ENCODE measurements around the gene SLC16A8. TPM values are rescaled to one million over a fixed set of nuclear protein-coding genes. Genes with fewer than 3 reads are reported as not detected.
A peak's percentile ranks its signal among the peaks of the same experiment; 100 is the strongest.

Gene SLC16A8
- total and polyA plus RNA-seq, 10 of the 15 experiments (the other 5 are each of a cell fraction or from before 2014, with no cell fraction given) = not detected

DNA sequence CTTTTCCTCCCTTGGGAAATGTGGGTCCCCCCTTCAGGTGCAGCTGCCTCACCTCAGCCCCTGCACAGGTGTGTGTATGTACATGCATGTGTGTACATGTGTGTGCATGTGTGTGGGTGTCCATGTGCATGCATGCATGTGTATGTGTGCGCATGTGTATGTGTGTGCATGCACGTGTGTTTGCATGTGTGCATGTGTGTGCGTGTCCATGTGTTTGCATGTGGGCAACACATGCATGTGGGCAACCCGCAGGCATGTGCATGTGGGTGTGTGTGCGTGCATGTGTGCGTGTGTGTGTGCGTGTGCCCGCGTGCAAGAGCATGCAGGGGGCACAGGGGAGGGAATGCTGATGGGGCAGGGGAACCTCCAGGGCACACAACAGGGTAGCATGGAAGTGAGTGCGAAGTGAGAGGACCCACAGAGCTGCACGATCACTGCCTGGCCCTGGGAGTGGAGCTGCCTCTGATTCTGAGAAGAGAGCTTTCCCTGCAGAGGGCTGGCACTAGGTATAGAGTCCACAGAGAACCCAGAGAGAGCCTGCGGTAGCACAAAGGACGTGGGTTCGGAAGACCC, 41.1 kb upstream of the SLC16A8 start (continued):
- TF ChIP-seq, protein P1, sequence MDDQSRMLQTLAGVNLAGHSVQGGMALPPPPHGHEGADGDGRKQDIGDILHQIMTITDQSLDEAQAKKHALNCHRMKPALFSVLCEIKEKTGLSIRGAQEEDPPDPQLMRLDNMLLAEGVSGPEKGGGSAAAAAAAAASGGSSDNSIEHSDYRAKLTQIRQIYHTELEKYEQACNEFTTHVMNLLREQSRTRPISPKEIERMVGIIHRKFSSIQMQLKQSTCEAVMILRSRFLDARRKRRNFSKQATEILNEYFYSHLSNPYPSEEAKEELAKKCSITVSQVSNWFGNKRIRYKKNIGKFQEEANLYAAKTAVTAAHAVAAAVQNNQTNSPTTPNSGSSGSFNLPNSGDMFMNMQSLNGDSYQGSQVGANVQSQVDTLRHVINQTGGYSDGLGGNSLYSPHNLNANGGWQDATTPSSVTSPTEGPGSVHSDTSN (IDR thresholded peaks at IDR 0.05; ENCODE audit: insufficient replicate concordance, low read depth, low read length) = peak; percentile 27
- no peak for TF ChIP-seq STAT1 (conservative IDR thresholded peaks at IDR 0.05)

DNA sequence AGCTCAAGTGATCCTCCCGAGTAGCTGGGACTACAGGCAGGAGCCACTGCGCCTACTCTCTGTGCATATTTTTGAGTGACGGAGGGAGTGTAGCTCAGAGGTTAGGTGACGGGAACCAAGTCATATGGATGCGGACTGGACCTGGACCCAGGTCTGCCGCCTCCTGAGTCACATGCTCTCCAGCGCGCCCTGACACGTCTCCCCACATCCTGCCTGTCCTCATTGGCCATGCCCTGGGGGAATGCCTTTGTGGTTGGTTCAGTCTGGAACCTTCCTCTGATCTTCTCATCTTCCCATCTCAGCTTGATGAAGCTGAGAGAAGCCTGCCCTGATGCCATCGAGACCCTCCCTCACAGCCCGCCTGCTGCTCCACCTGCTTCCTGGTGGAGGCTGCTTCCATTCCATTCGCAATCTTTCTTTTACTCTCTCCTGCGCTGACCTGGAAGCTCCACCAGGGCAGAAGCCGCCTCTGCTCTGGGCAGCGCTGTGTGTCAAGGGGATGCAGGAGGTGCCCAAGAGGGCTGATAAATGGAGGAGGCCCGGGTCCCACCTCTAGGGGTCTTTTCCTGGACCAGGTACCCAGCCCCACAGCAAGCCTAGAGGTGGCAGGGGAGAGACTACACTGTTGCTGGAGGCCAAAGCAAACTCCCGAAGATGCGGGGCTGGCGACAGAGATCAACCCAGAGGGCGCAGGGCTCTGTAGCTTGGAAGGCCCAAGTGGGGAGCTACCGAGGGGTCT, 40.4 kb upstream of the SLC16A8 start:
- in situ Hi-C loops (cut with MboI) = no loop called here
- Histone ChIP-seq H3K4me1 (ENCODE audit: control insufficient read depth, insufficient read depth, low read length) (no peaks in the 10 kb centered on the region), H3K4me2 (ENCODE audit: control insufficient read depth, insufficient read depth) (no peak overlapping the region), H3K9ac (ENCODE audit: control insufficient read depth, insufficient read depth, low read length) (no peak overlapping the region), H3K36me3 (ENCODE audit: control insufficient read depth in 2 of 2, insufficient read depth in 2 of 2, low read length in 1 of 2) (no peaks in the 10 kb centered on the region; a peak in 2 of 4 replicates), H3K27me3 (replicated peaks in 1 of 2; ENCODE audit: control insufficient read depth in 2 of 2, insufficient read depth in 2 of 2, low read length in 1 of 2) (no peaks in the 10 kb centered on the region), H2AFZ (ENCODE audit: control insufficient read depth, low read depth, low read length) (no peak overlapping the region), H4K20me1 (ENCODE audit: control insufficient read depth, insufficient read depth) (no peaks in the 10 kb centered on the region), H3K4me3 (no peak overlapping the region), H3K79me2 (ENCODE audit: control insufficient read depth, insufficient read depth, low read length) (no peaks in the 10 kb centered on the region), H3K9me3 (replicated peaks; ENCODE audit: control insufficient read depth, insufficient read depth, low read length) (no peaks in the 10 kb centered on the region), H3K27ac (ENCODE audit: control insufficient read depth, insufficient read depth) (no peak overlapping the region)
- FAIRE-seq = no peak
- ChIA-PET SMC1A (ENCODE audit: uncharacterized antibody, unreplicated experiment) (no interaction called here), POLR2A (interaction anchor here (0.6 kb wide), 1 partner anchor 74 kb away, joined by 4 read pairs; no protein-coding TSS in a partner anchor), RAD21 (ENCODE audit: unreplicated experiment) (no interaction called here), CTCF (interaction anchor here (1.3 to 1.4 kb wide), 2 partner anchors 10 to 12 kb away, joined by 4 read pairs; no protein-coding TSS in a partner anchor)
- intact Hi-C loops (cut with micrococcal nuclease; ENCODE audit: unreplicated experiment) = no loop called here
- no peak for ATAC-seq
- DNase-seq (ENCODE audit: low read depth, low spot score) = no peak
- 93% methylated on average over 21 of the region's 21 CpGs for WGBS (ENCODE audit: insufficient coverage, insufficient replicate concordance, low lambda C conversion rate, missing lambda C conversion rate)
- BruUV-seq (replicated peaks) = no TSS peak
- TF ChIP-seq HDGF (IDR thresholded peaks at IDR 0.05) (no peak), CHD2 (IDR thresholded peaks at IDR 0.05; ENCODE audit: borderline replicate concordance, low read depth, low read length) (no peak), HDAC2 (IDR thresholded peaks at IDR 0.05) (no peak), SMAD1 (IDR thresholded peaks at IDR 0.05; ENCODE audit: low read depth, partially characterized antibody) (no peak), SKIL (IDR thresholded peaks at IDR 0.05; ENCODE audit: low read depth, poor library complexity, severe bottlenecking) (no peak), ZSCAN29 (IDR thresholded peaks at IDR 0.05) (no peak), ELK1 (IDR thresholded peaks at IDR 0.05; ENCODE audit: low read depth, low read length) (no peak), MEF2B (IDR thresholded peaks at IDR 0.05; ENCODE audit: partially characterized antibody, poor library complexity, severe bottlenecking) (no peak), CHD1 (IDR thresholded peaks at IDR 0.05; ENCODE audit: low read depth, low read length) (no peak)
- TF ChIP-seq, protein P2, sequence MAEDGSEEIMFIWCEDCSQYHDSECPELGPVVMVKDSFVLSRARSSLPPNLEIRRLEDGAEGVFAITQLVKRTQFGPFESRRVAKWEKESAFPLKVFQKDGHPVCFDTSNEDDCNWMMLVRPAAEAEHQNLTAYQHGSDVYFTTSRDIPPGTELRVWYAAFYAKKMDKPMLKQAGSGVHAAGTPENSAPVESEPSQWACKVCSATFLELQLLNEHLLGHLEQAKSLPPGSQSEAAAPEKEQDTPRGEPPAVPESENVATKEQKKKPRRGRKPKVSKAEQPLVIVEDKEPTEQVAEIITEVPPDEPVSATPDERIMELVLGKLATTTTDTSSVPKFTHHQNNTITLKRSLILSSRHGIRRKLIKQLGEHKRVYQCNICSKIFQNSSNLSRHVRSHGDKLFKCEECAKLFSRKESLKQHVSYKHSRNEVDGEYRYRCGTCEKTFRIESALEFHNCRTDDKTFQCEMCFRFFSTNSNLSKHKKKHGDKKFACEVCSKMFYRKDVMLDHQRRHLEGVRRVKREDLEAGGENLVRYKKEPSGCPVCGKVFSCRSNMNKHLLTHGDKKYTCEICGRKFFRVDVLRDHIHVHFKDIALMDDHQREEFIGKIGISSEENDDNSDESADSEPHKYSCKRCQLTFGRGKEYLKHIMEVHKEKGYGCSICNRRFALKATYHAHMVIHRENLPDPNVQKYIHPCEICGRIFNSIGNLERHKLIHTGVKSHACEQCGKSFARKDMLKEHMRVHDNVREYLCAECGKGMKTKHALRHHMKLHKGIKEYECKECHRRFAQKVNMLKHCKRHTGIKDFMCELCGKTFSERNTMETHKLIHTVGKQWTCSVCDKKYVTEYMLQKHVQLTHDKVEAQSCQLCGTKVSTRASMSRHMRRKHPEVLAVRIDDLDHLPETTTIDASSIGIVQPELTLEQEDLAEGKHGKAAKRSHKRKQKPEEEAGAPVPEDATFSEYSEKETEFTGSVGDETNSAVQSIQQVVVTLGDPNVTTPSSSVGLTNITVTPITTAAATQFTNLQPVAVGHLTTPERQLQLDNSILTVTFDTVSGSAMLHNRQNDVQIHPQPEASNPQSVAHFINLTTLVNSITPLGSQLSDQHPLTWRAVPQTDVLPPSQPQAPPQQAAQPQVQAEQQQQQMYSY (CRISPR knock-in tag; IDR thresholded peaks at IDR 0.05) = no peak

All from GM12878 (cell line).